Limb (tissue), 2 donors: Measurements from ENCODE around the gene RHAG.

Experiments
- DNase-seq, 2 donors: peaks; one replicate each; pipeline ENCODE4 v3.0.0-alpha.2; 2016; ENCODE audit errors: extremely low spot score in 2 of 2

Gene RHAG

GRCh38 chr6:49565261-49565660 lies 71.4 kb downstream of the RHAG start:
- no peak for DNase-seq

- DNase-seq: no peak
Measured at GRCh38 chr6:49564552-49564951, 72.1 kb downstream of the RHAG start.

- no peak for DNase-seq
Measured at GRCh38 chr6:49563006-49563886, 73.4 kb downstream of the RHAG start.

GRCh38 chr6:49558238-49558637 lies 78.4 kb downstream of the RHAG start:
- no peak for DNase-seq

GRCh38 chr6:49557177-49557576 lies 79.5 kb downstream of the RHAG start:
- no peak for DNase-seq

DNA sequence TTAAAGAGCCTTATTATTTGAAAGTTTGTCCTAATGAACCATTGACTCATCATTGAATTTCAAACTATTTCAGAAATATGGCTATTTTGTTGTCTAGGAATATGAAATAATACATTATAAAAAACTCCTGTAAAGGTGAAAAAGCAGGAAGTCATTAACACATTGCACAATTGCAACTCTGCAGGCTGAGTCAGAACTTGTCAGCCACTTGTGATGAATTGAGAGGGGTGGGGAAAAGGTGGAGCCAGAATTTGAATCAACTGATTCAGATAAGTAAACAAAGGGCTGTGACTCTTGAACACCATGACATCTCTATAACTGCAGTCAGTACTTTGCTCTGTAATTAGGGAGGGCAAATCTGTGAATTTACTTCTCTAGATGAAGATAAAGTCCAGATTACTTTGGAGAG lies 80.2 kb downstream of the RHAG start:
- no peak for DNase-seq

GRCh38 chr6:49555951-49556350 lies 80.7 kb downstream of the RHAG start:
- DNase-seq: no peak
